CD4-positive, alpha-beta T cell treated with Interleukin-10 for 1 hour (primary cell): Measurements from ENCODE around the gene EIF3M.
"Not testable (repeated sequence)": the region's sequence is repeated elsewhere in the genome, so short reads cannot be mapped to it uniquely, and the experiment has no call there.

Experiments
- DNase-seq: peaks from one replicate; pipeline ENCODE4 v3.0.0-alpha.2; 2020

Gene EIF3M

DNA sequence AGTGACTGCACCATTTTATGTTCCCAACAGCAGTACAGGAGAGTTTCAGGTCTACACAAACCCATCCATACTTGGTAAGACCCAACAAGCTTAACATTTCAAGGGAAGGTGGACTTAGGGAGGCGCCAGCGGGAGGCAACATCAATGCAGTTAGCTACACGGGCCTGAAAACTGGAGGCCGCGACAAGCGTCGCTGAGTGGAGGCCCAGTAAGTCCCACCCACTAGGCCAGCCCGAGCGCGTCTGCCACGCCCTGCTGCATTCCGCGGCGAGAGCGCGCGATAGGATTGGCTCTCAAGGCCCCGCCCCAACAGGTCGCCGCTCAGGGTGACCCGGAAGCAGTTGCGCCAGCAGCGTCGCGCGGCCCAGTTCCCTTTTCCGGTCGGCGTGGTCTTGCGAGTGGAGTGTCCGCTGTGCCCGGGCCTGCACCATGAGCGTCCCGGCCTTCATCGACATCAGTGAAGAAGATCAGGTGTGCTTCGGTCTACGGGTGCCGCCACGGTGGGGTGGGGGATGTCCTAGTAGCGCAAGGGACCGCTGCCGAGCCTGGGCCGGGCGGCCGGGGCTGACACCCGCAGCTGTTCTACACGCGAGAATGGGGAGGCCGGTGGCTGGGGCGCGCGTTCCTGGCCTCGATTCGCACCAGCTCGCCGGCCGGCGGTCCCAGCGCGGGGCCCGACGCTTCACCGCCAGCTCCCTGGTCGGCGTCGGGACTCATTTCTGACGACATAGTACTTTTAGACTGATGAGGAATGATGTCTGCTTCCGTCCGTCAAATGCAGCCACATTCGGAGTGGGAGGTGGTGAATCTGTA is at the start of gene EIF3M:
Gene EIF3M (plus strand): TSS at position 373 of the 813 bp plus-strand sequence. CDS start 57 bp downstream, at position 430.
- peak; percentile 96 for DNase-seq

DNA sequence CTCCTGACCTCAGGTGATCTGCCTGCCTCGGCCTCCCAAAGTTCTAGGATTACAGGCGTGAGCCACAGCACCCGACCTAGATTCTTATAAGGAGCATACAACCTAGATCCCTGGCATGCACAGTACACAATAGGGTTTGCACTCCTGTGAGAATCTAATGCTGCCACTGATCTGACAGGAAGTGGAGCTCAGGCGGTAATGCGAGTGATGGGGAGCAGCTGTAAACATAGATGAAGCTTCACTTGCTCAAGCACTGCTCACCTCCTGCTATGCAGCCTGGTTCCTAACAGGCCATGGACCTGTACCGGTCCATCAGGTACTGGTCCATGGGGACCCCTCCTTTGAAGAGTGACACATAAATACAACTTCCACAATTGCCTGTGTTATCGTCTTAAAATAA is 44.8 kb upstream of the EIF3M start:
- DNase-seq = no peak

DNA sequence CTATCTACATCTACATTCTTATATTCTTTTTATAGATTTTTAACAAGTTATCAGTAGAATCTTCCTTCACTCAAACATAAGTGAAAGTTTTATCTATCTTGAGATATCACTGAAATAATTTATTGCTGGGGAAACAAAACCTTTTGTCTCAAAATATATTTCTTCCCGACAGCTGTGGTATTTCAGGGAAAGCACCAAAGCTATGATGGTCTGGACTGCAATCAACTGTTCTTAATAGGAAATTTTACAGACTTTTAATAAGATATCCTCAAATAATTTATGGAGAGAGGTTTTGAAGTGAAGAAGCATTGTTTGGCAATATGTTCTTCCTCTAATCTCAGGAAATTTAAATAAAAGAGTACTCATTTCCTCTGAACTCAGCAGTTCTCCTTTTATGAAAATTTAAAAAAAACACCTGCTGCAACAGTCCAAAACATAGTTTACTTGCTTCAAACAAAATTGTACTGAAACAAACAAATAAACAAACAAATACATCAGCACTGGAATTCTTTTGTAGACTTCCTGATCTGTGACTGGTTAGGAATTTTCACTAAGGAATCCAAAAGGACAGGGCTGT is 33.9 kb upstream of the EIF3M start:
- no peak for DNase-seq

DNA sequence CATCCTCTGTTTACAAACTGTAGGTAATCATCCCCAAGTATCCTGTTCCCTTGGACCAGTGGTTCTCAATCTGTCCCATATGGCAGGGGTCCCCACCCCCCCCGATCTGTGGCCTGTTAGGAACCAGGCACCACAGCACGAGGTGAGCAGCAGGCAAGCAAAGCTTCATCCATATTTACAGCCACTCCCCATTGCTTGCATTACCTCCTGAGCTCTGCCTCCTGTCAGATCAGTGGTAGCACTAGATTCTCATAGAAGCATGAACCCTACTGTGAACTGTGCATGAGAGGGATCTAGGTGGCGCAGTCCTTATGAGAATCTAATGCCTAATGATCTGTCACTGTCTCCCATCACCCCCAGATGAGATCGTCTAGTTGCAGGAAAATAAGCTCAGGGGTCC is 33.4 kb upstream of the EIF3M start:
- no peak for DNase-seq

DNA sequence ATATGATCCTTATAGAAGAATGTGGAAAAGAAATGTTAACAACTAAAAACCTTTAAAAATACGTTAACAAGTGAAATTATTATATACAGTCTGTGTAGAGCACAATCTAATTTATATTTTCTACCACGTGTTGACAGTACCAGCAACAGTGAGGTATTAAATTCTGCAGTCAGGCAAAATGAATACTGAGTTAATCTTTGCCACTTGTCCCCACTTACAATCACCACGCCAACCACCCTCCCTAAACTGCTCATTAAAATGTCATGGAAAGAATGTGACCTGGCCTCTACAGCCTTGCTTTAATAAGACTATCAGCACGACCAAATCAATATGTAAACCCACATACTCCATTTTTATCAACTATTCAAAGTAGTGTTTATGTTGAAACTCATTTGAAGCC is 28.5 kb upstream of the EIF3M start:
- no peak for DNase-seq

DNA sequence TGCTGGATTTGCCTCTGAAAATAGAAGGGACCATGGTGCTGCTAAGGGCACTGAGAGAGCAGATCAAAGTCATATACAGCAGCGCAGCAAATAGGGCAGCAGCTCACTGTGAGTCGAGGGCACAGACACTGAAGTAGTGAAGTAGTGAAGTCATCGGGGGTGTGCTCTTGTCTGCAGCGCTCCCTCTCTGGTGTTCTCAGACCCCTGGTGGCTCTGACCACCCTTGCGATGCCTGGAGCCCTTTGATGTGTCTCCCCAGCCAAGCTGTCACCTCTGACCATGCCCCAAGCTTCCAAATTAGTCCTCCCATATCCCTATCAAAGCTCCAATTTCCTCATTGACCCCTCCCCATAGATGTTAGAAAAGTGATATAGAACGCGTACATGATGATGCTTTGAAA is 27.7 kb upstream of the EIF3M start:
- no peak for DNase-seq

DNA sequence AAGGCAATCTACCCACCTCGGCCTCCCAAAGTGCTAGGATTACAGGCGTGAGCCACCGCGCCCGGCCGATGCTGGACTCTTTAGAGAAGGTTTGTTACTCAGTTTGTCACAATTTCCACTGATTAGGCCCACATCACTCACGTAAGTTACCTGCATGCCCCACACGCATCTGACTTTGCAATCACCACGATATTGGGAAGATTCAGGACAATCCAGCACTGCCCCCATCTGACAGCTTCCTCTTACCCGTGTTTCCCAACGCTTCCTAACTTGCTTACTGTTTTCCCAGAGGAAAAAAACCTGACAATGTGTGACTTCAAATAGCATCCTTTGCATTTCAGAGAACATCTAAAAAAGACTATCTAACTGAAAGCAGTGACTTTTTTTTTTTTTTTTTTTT is 21.8 kb upstream of the EIF3M start:
- no peak for DNase-seq

DNA sequence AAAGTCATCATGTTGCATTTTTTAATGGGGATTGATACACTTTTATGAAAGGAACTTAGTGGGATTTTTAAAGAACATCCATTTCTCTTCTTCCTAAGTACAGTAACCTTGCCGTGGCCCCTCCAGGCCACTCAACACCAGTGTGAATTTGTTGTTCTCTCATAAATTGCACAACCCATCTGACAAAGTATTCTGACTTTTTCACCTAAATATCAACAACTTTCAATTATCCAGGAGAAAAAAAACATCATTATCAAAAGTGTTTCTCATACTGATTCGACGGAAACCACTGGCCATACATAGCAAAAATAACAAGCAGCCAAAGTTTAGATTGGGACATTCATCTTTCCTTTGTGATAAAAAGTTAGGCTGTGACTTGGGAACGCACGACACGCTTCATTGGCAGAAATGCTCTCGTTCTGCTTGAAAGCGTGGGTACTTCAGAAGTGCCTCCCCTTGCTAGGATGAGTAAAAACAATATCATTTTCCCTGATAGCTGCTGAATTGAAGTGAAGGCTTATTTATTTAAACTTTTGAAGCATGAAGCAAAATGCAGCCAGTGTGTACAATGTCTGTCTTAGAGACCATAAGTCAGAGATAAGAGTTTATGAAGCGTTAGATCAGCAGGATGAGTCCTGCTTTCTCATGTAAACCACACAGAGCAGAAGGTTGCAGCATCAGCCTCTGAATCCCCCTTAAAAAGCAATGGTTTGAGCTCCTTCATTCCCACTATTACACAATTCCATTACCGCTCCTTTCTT is 20.6 kb upstream of the EIF3M start:
- DNase-seq = no peak

DNA sequence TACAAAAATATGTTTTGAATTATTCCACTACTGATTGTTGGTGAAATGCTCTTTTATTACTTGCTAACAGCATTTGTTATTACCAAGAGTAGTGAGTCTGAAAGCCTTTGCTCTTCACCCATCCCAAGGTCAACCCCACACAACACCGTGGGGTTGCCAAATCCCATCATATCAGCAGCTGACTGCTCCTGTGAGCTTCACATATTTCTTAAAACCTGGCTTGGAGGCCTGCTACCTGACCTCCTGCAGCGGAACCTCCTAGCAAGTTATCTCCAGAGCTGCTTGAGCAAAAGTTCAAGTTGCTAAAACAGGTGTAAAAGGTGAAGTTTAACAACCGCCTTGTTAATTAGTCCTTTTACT is 20.1 kb upstream of the EIF3M start:
- no peak for DNase-seq

DNA sequence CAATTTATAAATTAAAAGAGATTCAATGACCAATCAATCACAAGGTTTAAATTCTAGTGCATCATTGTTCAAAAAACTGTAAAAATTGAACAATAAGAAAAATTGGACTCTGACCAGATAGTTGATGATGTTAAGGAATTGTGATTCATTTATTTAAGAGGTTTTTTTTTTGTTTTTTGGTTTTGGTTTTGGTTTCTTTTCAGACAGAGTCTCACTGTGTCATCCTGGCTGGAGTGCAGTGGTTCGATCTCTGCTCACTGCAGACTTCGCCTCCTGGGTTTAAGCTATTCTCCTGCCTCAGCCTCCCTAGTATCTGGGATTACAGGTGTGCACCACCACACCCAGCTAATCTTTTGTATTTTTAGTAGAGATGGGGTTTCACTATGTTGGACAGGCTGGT is 17.1 kb upstream of the EIF3M start:
- no peak for DNase-seq

DNA sequence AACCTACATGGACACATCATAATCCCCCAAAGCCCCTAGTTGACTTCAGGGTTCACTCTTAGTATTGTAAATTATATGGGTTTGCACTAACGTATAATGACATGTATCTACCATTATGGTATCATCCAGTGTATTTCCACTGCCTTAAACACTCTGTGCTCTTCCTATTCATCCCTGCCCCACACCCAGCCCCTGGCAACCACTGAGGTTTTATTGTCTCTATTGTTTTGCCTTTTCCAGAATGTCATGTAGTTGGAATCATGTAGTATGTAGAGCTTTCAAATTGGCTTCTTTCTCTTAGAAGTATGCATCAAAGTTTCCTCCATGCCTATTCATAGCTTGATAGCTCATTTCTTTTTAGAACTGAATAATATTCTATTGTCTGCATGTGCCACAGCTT is 16.5 kb upstream of the EIF3M start:
- DNase-seq = no peak

DNA sequence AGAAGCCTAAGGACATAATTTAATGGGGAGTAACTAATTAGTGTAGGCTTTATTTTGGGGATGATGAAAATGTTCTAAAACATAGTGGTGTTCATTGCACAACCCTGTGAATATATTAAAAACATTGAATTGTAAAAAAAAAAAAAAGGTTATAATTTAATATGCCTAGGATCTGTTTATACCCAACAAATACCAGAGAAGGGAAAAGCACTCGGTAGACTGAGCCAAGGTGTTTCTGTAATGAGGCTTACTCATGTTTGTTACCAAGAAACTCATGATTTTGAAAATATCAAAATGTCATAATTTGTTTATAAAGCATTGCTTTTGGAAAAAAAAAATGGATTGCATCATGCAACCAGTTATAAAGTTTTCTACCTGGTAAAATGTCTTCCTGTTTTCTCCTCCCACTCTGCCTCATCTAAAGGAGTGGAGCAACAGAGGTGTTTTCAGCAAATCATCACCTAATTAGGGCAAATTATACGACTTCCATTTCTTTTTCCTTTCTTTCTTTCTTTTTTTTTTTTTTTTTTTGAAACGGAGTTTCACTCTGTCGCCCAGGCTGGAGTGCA is 14.2 kb upstream of the EIF3M start:
- no peak for DNase-seq

DNA sequence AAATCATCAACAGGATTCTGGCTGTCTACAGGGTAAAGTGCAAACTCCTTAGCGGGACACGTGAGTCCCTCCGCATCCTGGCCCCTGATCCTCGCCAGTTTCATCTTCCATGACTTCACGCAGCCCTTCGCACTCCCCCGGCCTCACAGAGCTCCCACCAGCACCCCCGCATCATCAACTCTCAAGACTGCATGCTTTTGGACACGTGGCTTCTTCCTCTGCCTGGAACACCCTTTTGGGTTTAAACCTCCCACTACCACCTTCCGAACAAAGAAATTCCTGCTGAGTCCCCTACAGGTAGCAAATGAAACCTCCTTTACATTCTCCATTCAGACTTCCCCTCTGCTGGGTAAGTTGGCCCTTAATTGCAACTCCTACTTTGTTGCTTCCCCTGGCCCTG is 12.6 kb upstream of the EIF3M start:
- DNase-seq = no peak

DNA sequence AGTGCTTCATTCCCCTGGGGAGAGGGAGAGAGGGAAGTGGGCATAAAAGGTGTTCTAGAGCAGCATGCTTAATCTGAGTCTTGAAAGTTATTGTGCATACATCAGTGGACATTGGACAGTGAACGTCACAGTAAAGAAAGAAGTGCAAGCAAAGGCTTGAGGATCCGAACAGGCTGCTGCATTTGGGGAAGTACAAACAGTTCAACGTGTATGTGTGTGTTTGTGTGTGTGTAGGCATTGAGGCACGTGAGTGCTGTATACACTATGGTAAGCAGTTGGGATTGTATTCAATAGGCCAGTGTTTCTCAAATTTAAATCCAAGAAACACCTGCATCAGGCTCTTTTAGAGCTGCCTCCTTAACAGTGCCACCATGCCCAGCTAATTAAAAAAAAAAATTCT is 10.4 kb upstream of the EIF3M start:
- no peak for DNase-seq

DNA sequence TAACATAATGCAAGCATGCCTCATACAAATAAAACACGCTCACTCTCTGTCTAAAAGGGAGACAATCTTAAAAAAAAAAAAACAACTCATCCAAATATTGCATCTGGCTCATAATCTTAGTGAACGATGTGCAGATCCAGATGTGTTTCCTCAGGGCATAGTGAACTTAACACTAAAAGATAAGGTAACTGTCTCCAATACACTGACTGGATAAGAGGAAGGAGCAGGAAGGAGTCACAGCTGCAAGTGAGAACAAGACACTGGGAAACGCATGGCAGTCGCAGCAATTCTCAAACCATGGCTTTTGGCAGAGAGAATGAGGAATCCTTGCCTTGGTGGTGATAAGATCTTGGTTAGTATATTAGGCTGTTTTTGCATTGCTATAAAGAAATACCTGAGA is 9.2 kb upstream of the EIF3M start:
- DNase-seq = no peak

DNA sequence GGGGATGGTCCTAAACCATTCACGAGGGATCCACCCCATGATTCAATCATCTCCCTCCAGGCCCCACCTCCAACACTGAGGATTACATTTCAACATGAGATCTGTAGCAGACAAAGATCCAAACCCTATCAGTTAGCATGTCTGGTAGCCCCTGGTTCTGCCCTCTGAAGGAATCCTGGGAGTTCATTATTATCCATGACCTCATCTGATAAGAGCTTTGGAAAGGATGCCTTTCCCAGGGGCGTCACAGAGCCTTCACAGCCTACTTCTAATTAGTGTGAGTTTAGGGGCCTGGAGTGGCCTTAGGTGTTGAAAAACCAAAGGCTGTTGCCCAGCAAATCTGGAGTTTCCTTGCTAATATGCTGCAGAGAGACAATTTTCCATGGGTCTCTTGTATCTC is 8.6 kb upstream of the EIF3M start:
- no peak for DNase-seq

DNA sequence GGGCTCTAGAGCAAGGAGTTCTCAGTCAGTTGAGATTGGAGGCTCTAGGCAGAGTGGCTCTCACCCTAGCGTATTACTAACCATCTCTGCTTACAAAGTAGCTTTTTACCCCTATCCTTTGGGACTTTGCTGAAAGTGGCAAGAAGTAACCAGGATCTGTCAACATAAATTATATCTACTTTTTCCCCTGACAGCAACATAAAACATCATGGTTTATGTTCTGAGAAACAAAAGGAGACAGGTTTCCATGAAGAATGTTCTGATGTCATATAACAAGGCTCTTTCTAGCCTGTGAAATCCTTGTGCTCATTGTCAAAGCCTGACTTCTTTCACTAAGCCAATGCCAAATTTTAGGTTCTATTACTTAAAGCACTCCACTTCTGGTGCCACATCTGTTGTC is 7.2 kb upstream of the EIF3M start:
- no peak for DNase-seq

DNA sequence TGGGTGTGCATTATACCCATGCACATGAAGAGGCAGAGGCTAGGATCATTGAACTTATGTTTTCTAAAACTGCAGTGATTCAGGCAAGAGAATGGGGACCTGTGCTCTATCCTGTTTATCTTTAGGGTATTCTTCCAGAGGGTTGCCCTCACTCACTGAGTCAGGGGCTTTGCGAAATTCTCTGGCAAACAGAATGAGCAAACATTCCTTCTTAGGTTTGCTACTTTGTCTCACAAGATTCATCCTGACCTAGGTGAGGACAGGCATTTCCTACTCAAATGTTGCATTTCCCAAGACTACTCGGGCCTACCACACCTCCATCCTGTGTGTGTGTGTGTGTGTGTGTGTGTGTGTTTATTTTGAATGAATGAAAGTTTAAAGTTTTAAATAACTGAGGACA is 2.7 kb upstream of the EIF3M start:
- DNase-seq = no peak

DNA sequence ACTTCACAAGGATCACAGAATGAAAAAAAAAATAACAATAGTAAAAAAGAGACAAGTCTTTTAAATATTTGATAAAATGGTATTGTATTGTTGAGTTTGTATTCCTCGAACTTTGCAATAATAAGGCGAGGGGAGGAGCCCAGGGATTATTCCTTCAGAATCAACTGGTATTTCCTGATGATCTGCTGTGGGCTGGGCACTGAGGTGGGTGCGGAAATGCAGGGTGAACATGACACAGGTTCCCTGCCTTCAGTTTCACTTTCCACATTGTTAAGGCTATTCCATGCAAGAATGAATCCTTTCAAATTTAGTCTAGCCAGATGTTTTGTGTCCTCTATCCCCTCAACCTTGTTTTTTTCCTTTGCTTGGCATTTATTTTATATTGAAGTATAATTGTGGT is 2.1 kb upstream of the EIF3M start:
- no peak for DNase-seq

DNA sequence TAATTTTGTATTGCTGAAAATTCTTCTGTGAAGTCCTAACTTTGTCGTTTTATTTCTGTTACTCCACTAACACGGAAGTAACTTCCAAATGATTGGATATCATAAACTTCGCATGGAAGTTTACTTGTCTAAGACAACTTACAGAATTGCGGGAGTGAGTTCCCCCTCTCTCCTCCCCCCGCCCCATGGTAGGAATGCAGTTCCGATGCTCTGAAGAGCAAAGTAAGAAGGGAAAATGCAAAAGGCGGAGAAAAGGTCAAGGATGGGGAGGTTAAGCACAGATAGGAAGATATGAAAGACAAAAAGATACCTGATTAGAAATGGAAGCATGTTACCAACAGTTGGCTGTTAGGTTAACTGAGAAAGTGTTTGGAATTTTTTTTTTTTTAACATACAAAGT is 1.3 kb downstream of the EIF3M start:
- no peak for DNase-seq

DNA sequence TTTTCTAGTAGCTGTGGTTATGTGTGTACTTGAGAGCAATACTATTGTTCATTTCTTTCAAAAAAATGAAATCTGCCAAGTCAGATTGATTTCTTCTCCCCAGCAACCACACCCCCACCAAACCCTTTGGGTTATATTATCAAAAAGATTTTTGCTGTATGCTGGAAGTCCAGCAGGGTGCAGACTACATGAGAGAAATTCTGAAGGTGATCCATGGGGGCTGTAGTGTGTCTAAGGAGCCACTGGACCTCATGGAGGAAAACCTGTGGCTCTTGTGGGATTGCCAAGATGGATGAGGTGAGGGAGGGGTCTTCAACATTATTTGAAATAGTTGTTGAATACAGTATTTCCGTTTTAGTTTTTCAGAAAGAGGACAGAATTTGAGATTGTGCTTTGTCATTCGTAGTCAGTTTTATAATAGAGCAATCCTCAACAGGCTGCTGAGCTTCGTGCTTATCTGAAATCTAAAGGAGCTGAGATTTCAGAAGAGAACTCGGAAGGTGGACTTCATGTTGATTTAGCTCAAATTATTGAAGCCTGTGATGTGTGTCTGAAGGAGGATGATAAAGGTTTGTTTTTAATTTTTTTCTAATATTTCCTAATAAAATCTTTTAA is 3.1 kb downstream of the EIF3M start:
- DNase-seq = peak; percentile 15

DNA sequence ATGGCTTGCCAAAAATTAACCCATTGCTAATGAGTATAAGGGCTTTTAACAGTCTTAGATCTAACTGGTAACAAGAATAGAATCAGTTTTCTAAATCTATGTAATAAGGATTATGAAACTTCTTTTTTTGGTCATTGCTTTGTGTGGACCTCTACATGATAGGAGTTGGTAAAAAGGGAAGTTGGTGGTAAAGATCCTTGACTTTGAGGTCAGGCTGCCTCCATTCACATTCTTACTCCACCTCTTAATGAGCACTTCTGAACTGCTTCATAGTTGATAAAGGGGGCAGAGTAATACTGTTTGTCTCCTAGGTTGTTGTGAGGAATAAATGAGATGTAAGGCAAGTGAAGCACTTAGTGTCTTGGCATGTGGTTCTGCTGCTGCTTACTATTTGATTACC is 10.6 kb downstream of the EIF3M start:
- DNase-seq = no peak

DNA sequence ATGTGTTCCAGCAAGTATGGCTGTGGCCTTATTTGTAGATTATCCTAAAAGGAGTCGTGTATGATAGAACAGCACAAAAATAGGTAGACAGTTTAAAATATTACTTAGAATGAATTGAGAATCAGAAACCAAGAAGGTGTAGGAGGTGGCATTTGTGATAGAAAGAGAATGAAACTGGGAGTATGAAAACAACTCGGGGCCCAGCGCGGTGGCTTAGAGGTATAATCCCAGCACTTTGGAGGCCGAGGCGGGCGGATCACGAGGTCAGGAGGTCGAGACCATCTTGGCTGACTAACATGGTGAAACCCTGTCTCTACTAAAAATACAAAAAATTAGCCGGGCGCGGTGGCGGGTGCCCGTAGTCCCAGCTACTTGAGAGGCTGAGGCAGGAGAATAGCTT is 12.5 kb downstream of the EIF3M start:
- not testable (repeated sequence) for DNase-seq

DNA sequence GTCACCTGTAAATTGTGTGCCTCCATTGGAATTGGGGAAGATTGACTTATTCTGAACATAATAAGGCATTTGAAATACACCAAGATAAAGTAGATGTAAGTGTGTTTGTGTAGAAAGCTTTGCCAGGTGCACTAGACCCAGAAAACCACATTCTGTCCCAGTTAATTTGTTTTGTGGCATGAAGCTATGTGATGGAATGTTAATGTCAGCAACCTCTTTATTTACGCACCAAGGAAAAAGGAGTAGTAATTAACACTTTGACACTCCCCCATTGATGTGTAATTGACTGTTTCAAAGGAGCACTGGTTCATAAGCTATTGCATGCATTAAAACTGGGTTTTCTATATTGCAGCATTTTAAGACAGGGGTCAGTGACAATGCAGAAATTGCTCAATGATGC is 14.3 kb downstream of the EIF3M start:
- DNase-seq = no peak
